ENCODE results near the gene SETBP1.

GRCh38 chr18:45100321-45101105 lies 419.8 kb downstream of the SETBP1 start:
- TF ChIP-seq CTCF (IDR thresholded peaks at IDR 0.05; ENCODE audit: insufficient read depth, low read depth, low read length) (no peak), EZH2 (IDR thresholded peaks at IDR 0.05; ENCODE audit: insufficient read depth, low read length) (no peak)

All from astrocyte (in vitro differentiated cells and primary cell).